Smooth muscle cell (in vitro differentiated cells): ENCODE measurements around the gene MBTD1. TPM values are rescaled to one million over a fixed set of nuclear protein-coding genes. Genes with fewer than 3 reads are reported as not detected.

Source experiments
- DNase-seq: peaks from one replicate; lab custom pipeline; 2025; ENCODE audit not compliant: unreplicated experiment; lab: John Stamatoyannopoulos, UW
- H2AFZ ChIP-seq: fragments of 200-600 bp; sonication (generic); 2 replicates; pipeline ENCODE4 v1.6.0; 2016; ENCODE audit warnings: antibody characterized with exemption, low read depth, mild to moderate bottlenecking
- H3F3A ChIP-seq: fragments of 200-600 bp; sonication (generic); 2 replicates; pipeline ENCODE4 v1.6.0; 2017; ENCODE audit warnings: antibody characterized with exemption, low read depth
- H3K27ac ChIP-seq: fragments of 200-600 bp; sonication (generic); 2 replicates; pipeline ENCODE4 v1.5.1; 2016; ENCODE audit warnings: low read depth, mild to moderate bottlenecking
- H3K27me3 ChIP-seq: fragments of 200-600 bp; sonication (generic); 2 replicates; pipeline ENCODE4 v1.6.1; 2016; ENCODE audit warnings: low read depth, mild to moderate bottlenecking
- H3K36me3 ChIP-seq: fragments of 200-600 bp; sonication (generic); 2 replicates; pipeline ENCODE4 v1.5.1; 2016; ENCODE audit warnings: low read depth
- H3K4me1 ChIP-seq: fragments of 200-600 bp; sonication (generic); 2 replicates; pipeline ENCODE4 v1.5.1; 2016; ENCODE audit warnings: low read depth
- H3K4me2 ChIP-seq: fragments of 200-600 bp; sonication (generic); 2 replicates; pipeline ENCODE4 v1.6.0; 2016; ENCODE audit warnings: mild to moderate bottlenecking
- H3K4me3 ChIP-seq: fragments of 200-600 bp; sonication (generic); 2 replicates; pipeline ENCODE4 v1.5.1; 2016; ENCODE audit warnings: mild to moderate bottlenecking
- H3K79me2 ChIP-seq: fragments of 200-600 bp; sonication (generic); 2 replicates; pipeline ENCODE4 v1.6.0; 2016; ENCODE audit warnings: low read depth, mild to moderate bottlenecking
- H3K9ac ChIP-seq: fragments of 200-600 bp; sonication (generic); 2 replicates; pipeline ENCODE4 v1.6.0; 2016; ENCODE audit warnings: low read depth
- H3K9me3 ChIP-seq: fragments of 200-600 bp; sonication (generic); replicated peaks from 2 replicates; pipeline ENCODE4 v1.5.1; 2016; ENCODE audit warnings: low read depth
- H4K20me1 ChIP-seq: fragments of 200-600 bp; sonication (generic); 2 replicates; pipeline ENCODE4 v1.6.0; 2016; ENCODE audit warnings: low read depth
- WGBS: methylation state at CpG from one replicate; pipeline ENCODE4 v1.1.7; 2016; ENCODE audit warnings: low lambda C conversion rate; 5-methylcytosine and 5-hydroxymethylcytosine counted together
- polyA plus RNA-seq: library from polyadenylated mRNA; unstranded; fragments of >200 nt; fragmentation: Nextera tagmentation; extraction: Ambion mirVana; gene quantifications from 2 replicates; pipeline ENCODE4 v1.2.1, GENCODE V29; 2016
- total RNA-seq: library from RNA; depleted of rRNA; stranded (reverse); fragments of >200 nt; gene quantifications from 2 replicates; pipeline ENCODE4 v1.2.3, GENCODE V29; 2014
- TF ChIP-seq, protein P1 (sequence below): fragments of 200-600 bp; sonication (generic); IDR thresholded peaks from 2 replicates; pipeline ENCODE4 v1.5.1; 2017; ENCODE audit warnings: borderline replicate concordance, mild to moderate bottlenecking, antibody characterized with exemption; ENCODE audit not compliant: insufficient read depth, poor library complexity, severe bottlenecking

The MBTD1 gene
- total and polyA plus RNA-seq, 2 experiments from 2014 or later, result 1.3 to 11.3 TPM

DNA sequence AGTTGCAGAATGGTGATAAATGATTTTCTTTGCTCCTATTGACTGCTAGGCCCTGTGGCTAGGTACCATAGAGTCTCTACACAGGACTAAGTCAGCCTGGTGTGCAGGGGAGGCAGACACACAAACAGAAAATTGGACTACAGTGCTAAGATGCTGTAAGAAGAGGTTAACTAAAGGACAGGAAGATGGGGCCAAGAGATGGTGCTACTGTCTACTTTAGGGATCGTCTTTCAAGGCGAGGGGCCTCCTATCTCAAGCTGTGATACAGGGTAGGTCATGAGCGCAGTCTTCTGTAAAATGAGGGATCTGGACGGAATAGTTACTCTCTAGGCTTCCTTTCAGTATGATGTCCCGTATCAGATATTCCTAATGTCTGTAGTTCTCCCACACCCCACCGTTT is 105.7 kb downstream of the MBTD1 start:
- Histone ChIP-seq H3F3A (peaks cover 8% of the 10 kb centered on the region), H3K36me3 (no peaks in the 10 kb centered on the region), H3K4me1 (peaks cover 14% of the 10 kb centered on the region), H3K9ac (peak overlapping the region; percentile 65), H2AFZ (peak overlapping the region; percentile 72), H3K9me3 (no peaks in the 10 kb centered on the region), H3K79me2 (peaks cover 44% of the 10 kb centered on the region), H4K20me1 (no peaks in the 10 kb centered on the region), H3K27me3 (no peaks in the 10 kb centered on the region), H3K4me3 (peak overlapping the region; percentile 66), H3K4me2 (peak overlapping the region; percentile 97), H3K27ac (peak overlapping the region; percentile 72)
- TF ChIP-seq, protein P1, sequence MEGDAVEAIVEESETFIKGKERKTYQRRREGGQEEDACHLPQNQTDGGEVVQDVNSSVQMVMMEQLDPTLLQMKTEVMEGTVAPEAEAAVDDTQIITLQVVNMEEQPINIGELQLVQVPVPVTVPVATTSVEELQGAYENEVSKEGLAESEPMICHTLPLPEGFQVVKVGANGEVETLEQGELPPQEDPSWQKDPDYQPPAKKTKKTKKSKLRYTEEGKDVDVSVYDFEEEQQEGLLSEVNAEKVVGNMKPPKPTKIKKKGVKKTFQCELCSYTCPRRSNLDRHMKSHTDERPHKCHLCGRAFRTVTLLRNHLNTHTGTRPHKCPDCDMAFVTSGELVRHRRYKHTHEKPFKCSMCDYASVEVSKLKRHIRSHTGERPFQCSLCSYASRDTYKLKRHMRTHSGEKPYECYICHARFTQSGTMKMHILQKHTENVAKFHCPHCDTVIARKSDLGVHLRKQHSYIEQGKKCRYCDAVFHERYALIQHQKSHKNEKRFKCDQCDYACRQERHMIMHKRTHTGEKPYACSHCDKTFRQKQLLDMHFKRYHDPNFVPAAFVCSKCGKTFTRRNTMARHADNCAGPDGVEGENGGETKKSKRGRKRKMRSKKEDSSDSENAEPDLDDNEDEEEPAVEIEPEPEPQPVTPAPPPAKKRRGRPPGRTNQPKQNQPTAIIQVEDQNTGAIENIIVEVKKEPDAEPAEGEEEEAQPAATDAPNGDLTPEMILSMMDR, result no peak
- 13% methylated on average over 6 of the region's 6 CpGs for WGBS
- DNase-seq, result no peak

DNA sequence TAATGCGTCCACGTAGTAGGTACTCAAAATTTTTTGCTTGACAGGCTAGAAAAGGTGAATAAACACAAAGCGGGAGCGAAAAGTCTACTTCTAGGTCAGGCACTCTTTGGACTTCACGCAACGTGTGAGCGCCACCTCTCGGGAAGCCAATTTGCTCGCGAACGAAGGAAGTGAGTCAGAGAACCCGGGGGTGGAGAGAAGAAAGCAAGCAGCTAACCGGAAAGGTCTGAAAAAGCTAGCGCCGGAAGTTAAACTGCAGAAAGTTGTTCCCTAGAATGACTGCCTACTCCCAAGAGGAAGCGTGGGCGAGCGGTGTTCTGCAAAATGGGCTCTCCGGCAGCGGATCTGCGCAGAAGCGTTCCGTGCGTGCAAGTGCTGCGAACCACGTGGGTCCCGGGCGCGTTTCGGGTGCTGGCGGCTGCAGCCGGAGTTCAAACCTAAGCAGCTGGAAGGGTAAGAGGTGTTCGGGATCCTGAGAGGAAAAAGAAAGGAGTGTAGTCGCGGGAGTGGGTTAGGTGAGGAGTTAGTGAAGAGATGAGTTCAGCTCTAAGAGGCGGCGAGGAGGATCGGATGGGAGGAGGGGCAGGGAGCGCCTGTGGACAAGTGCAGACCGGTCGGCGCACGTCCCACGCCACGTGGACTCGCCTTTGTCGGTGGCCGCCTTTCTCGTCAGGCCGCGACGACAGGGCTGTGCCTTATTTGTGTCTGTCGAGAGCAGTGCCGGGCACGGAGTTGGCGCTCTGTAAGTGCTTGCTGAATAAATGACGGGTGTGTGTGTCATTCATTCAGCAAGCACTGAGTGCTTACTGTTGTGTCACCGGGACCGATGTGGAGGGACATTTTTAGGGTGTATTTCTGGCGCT is 106.4 kb downstream of the MBTD1 start, which contains the start of gene NME1:
TSS of gene NME1 (plus strand) at position 350 of the 863 bp plus-strand sequence. CDS start 2,096 bp downstream, outside the sequence.
- peak within 1 kb of the TSS; percentile 76 for H3K9ac ChIP-seq
- DNase-seq, result peak; percentile 88
- peaks cover 44% of the 10 kb centered on the region for H3K79me2 ChIP-seq
- peak within 1 kb of the TSS; percentile 92 for H2AFZ ChIP-seq
- H3K27ac ChIP-seq, result peak within 1 kb of the TSS; percentile 92
- H3K27me3 ChIP-seq, result no peaks in the 10 kb centered on the region
- H3K36me3 ChIP-seq, result no peaks in the 10 kb centered on the region
- peak within 1 kb of the TSS; percentile 66 for H3K4me3 ChIP-seq
- H3K9me3 ChIP-seq, result no peaks in the 10 kb centered on the region
- TF ChIP-seq, protein P1, result peak; percentile 73
- peak within 1 kb of the TSS; percentile 97 for H3K4me2 ChIP-seq
- H3K4me1 ChIP-seq, result peaks cover 14% of the 10 kb centered on the region
- peaks cover 8% of the 10 kb centered on the region for H3F3A ChIP-seq
- H4K20me1 ChIP-seq, result no peaks in the 10 kb centered on the region
- WGBS, result under 1% methylated on average over 60 of the region's 60 CpGs

DNA sequence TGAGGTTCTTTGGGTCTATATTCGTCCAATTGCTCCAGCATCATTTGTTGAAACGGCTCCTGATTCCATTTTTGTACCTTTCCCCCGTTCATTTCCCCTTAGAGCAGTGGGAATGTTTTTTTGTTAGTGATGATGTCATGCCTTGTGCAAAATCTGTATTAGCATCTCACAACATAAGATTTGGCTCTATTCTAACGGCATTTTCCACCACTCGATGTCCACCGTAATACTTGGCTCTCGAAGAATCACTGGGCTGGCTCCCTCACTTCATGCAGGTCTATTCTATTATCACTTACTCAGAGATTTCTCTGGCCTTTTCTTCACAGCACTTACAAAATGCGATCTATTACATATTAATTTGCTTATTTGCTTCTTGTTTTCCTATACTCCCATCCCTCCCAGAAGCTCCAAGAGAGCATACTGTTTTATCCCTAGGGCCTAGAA is 107.1 kb downstream of the MBTD1 start:
- WGBS, result 53% methylated on average over 8 of the region's 8 CpGs

More for the DNA sequence above, 107.1 kb downstream of the MBTD1 start:
- peak overlapping the region; percentile 84 for H3K4me2 ChIP-seq
- H3F3A ChIP-seq, result peaks cover 8% of the 10 kb centered on the region
- peak overlapping the region; percentile 76 for H3K9ac ChIP-seq
- no peak for DNase-seq
- H3K79me2 ChIP-seq, result peaks cover 41% of the 10 kb centered on the region
- H3K9me3 ChIP-seq, result no peaks in the 10 kb centered on the region
- H2AFZ ChIP-seq, result peak overlapping the region; percentile 92
- no peaks in the 10 kb centered on the region for H3K27me3 ChIP-seq
- TF ChIP-seq, protein P1, result no peak
- no peaks in the 10 kb centered on the region for H3K36me3 ChIP-seq
- peak overlapping the region; percentile 92 for H3K27ac ChIP-seq
- peaks cover 14% of the 10 kb centered on the region for H3K4me1 ChIP-seq
- H3K4me3 ChIP-seq, result peak overlapping the region; percentile 66
- H4K20me1 ChIP-seq, result no peaks in the 10 kb centered on the region
